ENCODE measurements around the gene EXOSC1. TPM values are rescaled to one million over a fixed set of nuclear protein-coding genes. Genes with fewer than 3 reads are reported as not detected.

Gene EXOSC1
- total and polyA plus RNA-seq, 2 of the 13 experiments (the other 11 are each of a cell fraction or from before 2014, with no cell fraction given) = 36.3 to 39.9 TPM

DNA sequence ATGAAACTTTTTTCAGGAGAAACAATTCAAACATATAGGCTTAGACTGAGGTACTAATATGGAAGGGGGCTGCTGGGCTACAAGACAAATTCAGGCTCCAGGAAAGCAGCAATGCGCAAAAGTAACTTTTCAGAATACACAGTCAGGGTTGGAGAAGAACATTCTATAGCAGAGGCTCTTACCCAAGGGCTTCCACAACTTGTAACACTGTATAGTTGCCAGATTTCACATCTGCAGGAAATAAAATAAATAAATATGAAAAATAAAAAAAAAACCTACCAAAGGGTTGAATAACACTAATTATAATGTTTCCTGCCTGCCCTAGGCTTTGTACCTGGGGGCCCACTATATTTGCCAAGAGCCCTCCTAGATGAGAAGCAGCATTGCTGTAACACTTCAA, 38.1 kb upstream of the EXOSC1 start (continued):
- no peak for TF ChIP-seq DNMT3B (CRISPR knock-in tag; conservative IDR thresholded peaks at IDR 0.05)
- TF ChIP-seq SMAD3 (CRISPR knock-in tag; IDR thresholded peaks at IDR 0.05) = no peak
- TF ChIP-seq TRAFD1 (CRISPR knock-in tag; IDR thresholded peaks at IDR 0.05; ENCODE audit: borderline replicate concordance) = no peak
- no peak for TF ChIP-seq ZBTB7A (CRISPR knock-in tag; IDR thresholded peaks at IDR 0.05)
- TF ChIP-seq CEBPG (CRISPR knock-in tag; IDR thresholded peaks at IDR 0.05) = no peak
- TF ChIP-seq ARID3A (IDR thresholded peaks at IDR 0.05; ENCODE audit: low read depth, low read length) = no peak
- no peak for TF ChIP-seq NFIB (CRISPR knock-in tag; IDR thresholded peaks at IDR 0.05; ENCODE audit: borderline replicate concordance)
- TF ChIP-seq ARHGAP35 (CRISPR knock-in tag; IDR thresholded peaks at IDR 0.05; ENCODE audit: borderline replicate concordance) = no peak
- no peak for TF ChIP-seq RXRA (CRISPR knock-in tag; IDR thresholded peaks at IDR 0.05)
- no peak for TF ChIP-seq PREB (CRISPR knock-in tag; IDR thresholded peaks at IDR 0.05)
- no peak for TF ChIP-seq ZZZ3 (CRISPR knock-in tag; IDR thresholded peaks at IDR 0.05; ENCODE audit: borderline replicate concordance)

Measured in HepG2 (cell line).